Stimulated activated CD8-positive, alpha-beta memory T cell treated with anti-CD3 and anti-CD28 coated beads, Interleukin-2, amount 100 ng/mL, for 48 hours (primary cell): Measurements from ENCODE around the gene ZFPM1.

Experiments used
- DNase-seq, 2 donors: peaks; one replicate each; pipeline ENCODE4 v3.0.0-alpha.2; 2020; ENCODE audit warnings: low read depth in 2 of 2

The ZFPM1 gene

GRCh38 chr16:88537859-88538258 lies 84.8 kb downstream of the ZFPM1 start:
- no peak for DNase-seq

- no peak for DNase-seq
Observed at GRCh38 chr16:88538366-88539060, 85.4 kb downstream of the ZFPM1 start.

- DNase-seq, result no peak
Observed at GRCh38 chr16:88539261-88539651, 86.2 kb downstream of the ZFPM1 start.

GRCh38 chr16:88539652-88540345 lies 86.7 kb downstream of the ZFPM1 start:
- DNase-seq, result no peak

- no peak for DNase-seq
Observed at GRCh38 chr16:88540346-88540977, 87.4 kb downstream of the ZFPM1 start.

- no peak for DNase-seq
Observed at GRCh38 chr16:88541831-88542616, 88.9 kb downstream of the ZFPM1 start.

- DNase-seq, result no peak
Observed at GRCh38 chr16:88543230-88543813, 90.2 kb downstream of the ZFPM1 start.

GRCh38 chr16:88545781-88546180 lies 92.7 kb downstream of the ZFPM1 start:
- no peak for DNase-seq

GRCh38 chr16:88548131-88548874 lies 95.2 kb downstream of the ZFPM1 start:
- no peak for DNase-seq

- no peak for DNase-seq
Observed at GRCh38 chr16:88548985-88549384, 95.9 kb downstream of the ZFPM1 start.

GRCh38 chr16:88549671-88550245 lies 96.7 kb downstream of the ZFPM1 start:
- DNase-seq, result no peak

- DNase-seq, result no peak
Observed at GRCh38 chr16:88550246-88550661, 97.2 kb downstream of the ZFPM1 start.

- no peak for DNase-seq
Observed at GRCh38 chr16:88552166-88552565, 99.1 kb downstream of the ZFPM1 start.

GRCh38 chr16:88552815-88553214 lies 99.7 kb downstream of the ZFPM1 start:
- DNase-seq, result no peak

- no peak for DNase-seq
Observed at GRCh38 chr16:88553739-88554138, 100.7 kb downstream of the ZFPM1 start.

GRCh38 chr16:88554711-88555264 lies 101.7 kb downstream of the ZFPM1 start:
- DNase-seq, result no peak

GRCh38 chr16:88556294-88556988 lies 103.4 kb downstream of the ZFPM1 start:
- DNase-seq, result no peak

- no peak for DNase-seq
Observed at GRCh38 chr16:88558457-88559442, 105.7 kb downstream of the ZFPM1 start.
